NCI-H1694 (cell line): ENCODE measurements around the gene MRNIP.

Source experiments
- DNase-seq: peaks from one replicate; lab custom pipeline; 2025; lab: John Stamatoyannopoulos, UW

Gene MRNIP

GRCh38 chr5:179803651-179804554 lies 54.7 kb downstream of the MRNIP start:
- no peak for DNase-seq

- DNase-seq: no peak
Measured at GRCh38 chr5:179802950-179803562, 55.6 kb downstream of the MRNIP start.

- no peak for DNase-seq
Measured at GRCh38 chr5:179802207-179802883, 56.3 kb downstream of the MRNIP start.

GRCh38 chr5:179801304-179802206 lies 57.1 kb downstream of the MRNIP start:
- DNase-seq: peak; percentile 52

- no peak for DNase-seq
Measured at GRCh38 chr5:179800696-179801201, 57.9 kb downstream of the MRNIP start.

- no peak for DNase-seq
Measured at GRCh38 chr5:179800071-179800695, 58.4 kb downstream of the MRNIP start.

- no peak for DNase-seq
Measured at GRCh38 chr5:179799644-179799973, 59.0 kb downstream of the MRNIP start.

- DNase-seq: no peak
Measured at GRCh38 chr5:179798771-179799643, 59.6 kb downstream of the MRNIP start.

GRCh38 chr5:179798144-179798770 lies 60.4 kb downstream of the MRNIP start:
- no peak for DNase-seq

- no peak for DNase-seq
Measured at GRCh38 chr5:179797741-179798140, 60.9 kb downstream of the MRNIP start.

- DNase-seq: no peak
Measured at GRCh38 chr5:179796877-179797608, 61.6 kb downstream of the MRNIP start.

- no peak for DNase-seq
Measured at GRCh38 chr5:179795863-179796833, 62.5 kb downstream of the MRNIP start.

GRCh38 chr5:179795049-179795862 lies 63.4 kb downstream of the MRNIP start:
- DNase-seq: no peak

- DNase-seq: no peak
Measured at GRCh38 chr5:179794575-179794974, 64.0 kb downstream of the MRNIP start.

GRCh38 chr5:179794171-179794570 lies 64.4 kb downstream of the MRNIP start:
- no peak for DNase-seq

GRCh38 chr5:179793468-179794139 lies 65.0 kb downstream of the MRNIP start, which contains the start of gene LTC4S:
Gene LTC4S (plus strand): TSS chr5:179793986. CDS start chr5:179794081, 95 bp downstream.
- DNase-seq: no peak
